HCT116 (cell line): ENCODE measurements around the gene IGSF21. TPM values are rescaled to one million over a fixed set of nuclear protein-coding genes. Genes with fewer than 3 reads are reported as not detected.

Experiments
- ATAC-seq: fragments of 200-7000 bp; cut with Tn5 transposase; 2 replicates; pipeline ENCODE4 v1.9.1; 2020; ENCODE audit warnings: mild to moderate bottlenecking, moderate library complexity
- BruUV-seq: library from RNA; stranded (reverse); fragments of 400-500 nt; replicated peaks from 2 replicates; lab custom pipeline; 2021; lab: Mats Ljungman, UMichigan
- CTCF ChIA-PET: fragments of 300-600 bp; sonication (Branson Sonifier 250); formaldehyde crosslinking; loops from one replicate; lab custom pipeline; 2021; ENCODE audit warnings: antibody characterized with exemption; lab: Charles Lee
- POLR2A ChIA-PET: fragments of 300-600, 350-600 bp; sonication (Branson Sonifier 250); formaldehyde crosslinking; loops from one replicate; lab custom pipeline; 2021; ENCODE audit warnings: antibody characterized with exemption; lab: Charles Lee
- RAD21 ChIA-PET, 2 experiments: fragments of 300-600 bp; sonication (Branson Sonifier 250); formaldehyde crosslinking; loops; one replicate each; lab custom pipeline; 2023; ENCODE audit warnings: low total read pairs in 2 of 2; ENCODE audit not compliant: uncharacterized antibody in 2 of 2, unreplicated experiment in 2 of 2, low non-redundant PET in 1 of 2; lab: Charles Lee
- DNase-seq: peaks from one replicate; pipeline ENCODE4 v3.0.0-alpha.2; 2010; ENCODE audit warnings: low read depth, low spot score
- H2AFZ ChIP-seq: fragments of 200-600 bp; shearing (Covaris generic), sonication (generic); 2 replicates; pipeline ENCODE4 v1.6.1; 2017; ENCODE audit warnings: low read depth, mixed run types, mixed read lengths, antibody characterized with exemption, low read length; ENCODE audit not compliant: poor library complexity, severe bottlenecking
- H3K27ac ChIP-seq: 2 replicates; pipeline ENCODE4 v1.5.1; 2012; ENCODE audit warnings: low read depth, low read length
- H3K27me3 ChIP-seq: fragments of 200-600 bp; sonication (generic); 2 replicates; pipeline ENCODE4 v1.6.1; 2016; ENCODE audit warnings: mixed run types, low read length, mixed read lengths; ENCODE audit not compliant: insufficient read depth
- H3K36me3 ChIP-seq, 2 experiments: fragments of 200-500 bp in 1 of 2; fragments of 200-600 bp in 1 of 2; sonication (Bioruptor generic) in 1 of 2; sonication (generic) in 1 of 2; 2 replicates each; pipeline versions ENCODE4 v1.5.1 to v1.6.1; 2014 to 2016; ENCODE audit warnings: low read length in 2 of 2, inconsistent platforms in 1 of 2, mixed read lengths in 1 of 2, mixed run types in 1 of 2; ENCODE audit not compliant: insufficient read depth in 2 of 2, control insufficient read depth in 1 of 2
- H3K4me1 ChIP-seq, 2 experiments: fragments of 200-600 bp in 1 of 2; sonication (generic) in 1 of 2; 2 replicates each; pipeline versions ENCODE4 v1.5.1 to v1.6.1; 2012 to 2017; ENCODE audit warnings: low read length in 2 of 2, inconsistent platforms in 1 of 2, mild to moderate bottlenecking in 1 of 2, mixed read lengths in 1 of 2, mixed run types in 1 of 2, moderate library complexity in 1 of 2; ENCODE audit not compliant: insufficient read depth in 2 of 2, control insufficient read depth in 1 of 2
- H3K4me2 ChIP-seq: fragments of 200-600 bp; sonication (generic); 2 replicates; pipeline ENCODE4 v1.6.1; 2017; ENCODE audit warnings: mixed run types, low read length, mixed read lengths
- H3K4me3 ChIP-seq, 2 experiments: fragments of 200-600 bp in 1 of 2; sonication (generic) in 1 of 2; replicated peaks in 1 of 2; 2 replicates each; pipeline ENCODE4 v1.5.1; 2011 to 2016; ENCODE audit warnings: low read length in 2 of 2, control low read depth in 1 of 2, low read depth in 1 of 2, mild to moderate bottlenecking in 1 of 2, mixed read lengths in 1 of 2, mixed run types in 1 of 2
- H3K79me2 ChIP-seq: fragments of 200-600 bp; sonication (generic); 2 replicates; pipeline ENCODE4 v1.6.1; 2017; ENCODE audit warnings: mild to moderate bottlenecking, mixed run types, low read length, moderate library complexity, mixed read lengths; ENCODE audit not compliant: insufficient read depth
- H3K9ac ChIP-seq: fragments of 200-600 bp; sonication (generic); 2 replicates; pipeline ENCODE4 v1.6.1; 2016; ENCODE audit warnings: low read length, mixed read lengths
- H3K9me2 ChIP-seq: fragments of 200-600 bp; sonication (generic), shearing (Covaris generic); 2 replicates; pipeline ENCODE4 v1.6.1; 2017; ENCODE audit warnings: mixed run types, mild to moderate bottlenecking, moderate library complexity; ENCODE audit not compliant: insufficient read depth
- H3K9me3 ChIP-seq, 2 experiments: fragments of 200-500 bp in 1 of 2; fragments of 200-600 bp in 1 of 2; sonication (Bioruptor generic) in 1 of 2; sonication (generic) in 1 of 2; 2 replicates each; pipeline ENCODE4 v1.6.1; 2014 to 2017; ENCODE audit warnings: low read length in 2 of 2, mixed read lengths in 2 of 2, inconsistent platforms in 1 of 2, low read depth in 1 of 2, mild to moderate bottlenecking in 1 of 2, mixed run types in 1 of 2, moderate library complexity in 1 of 2; ENCODE audit not compliant: control insufficient read depth in 1 of 2, insufficient read depth in 1 of 2
- H4K20me1 ChIP-seq: fragments of 200-600 bp; sonication (generic), shearing (Covaris generic); 2 replicates; pipeline ENCODE4 v1.6.1; 2017; ENCODE audit warnings: mixed run types, mild to moderate bottlenecking, moderate library complexity; ENCODE audit not compliant: insufficient read depth
- CBX3 ChIP-seq: IDR thresholded peaks from 2 replicates; pipeline ENCODE4 v1.6.1; 2012; ENCODE audit warnings: low read depth
- EGR1 ChIP-seq: IDR thresholded peaks from 2 replicates; pipeline ENCODE4 v1.6.1; 2012; ENCODE audit warnings: low read depth
- EZH2 ChIP-seq: fragments of 200-600 bp; sonication (generic); IDR thresholded peaks from 2 replicates; pipeline ENCODE4 v1.6.1; 2017; ENCODE audit warnings: antibody characterized with exemption, mixed run types
- JUND ChIP-seq: IDR thresholded peaks from 2 replicates; pipeline ENCODE4 v1.6.1; 2012
- POLR2A ChIP-seq: IDR thresholded peaks from 2 replicates; pipeline ENCODE4 v1.7.0; 2011; ENCODE audit warnings: borderline replicate concordance; ENCODE audit not compliant: insufficient read depth, insufficient read length; ENCODE audit errors: extremely low read depth
- POLR2AphosphoS5 ChIP-seq: IDR thresholded peaks from 2 replicates; pipeline ENCODE4 v1.6.1; 2011; ENCODE audit warnings: mild to moderate bottlenecking, low read depth, low read length, moderate library complexity
- SRF ChIP-seq: IDR thresholded peaks from 2 replicates; pipeline ENCODE4 v1.6.1; 2012; ENCODE audit warnings: low read depth
- TCF7L2 ChIP-seq: IDR thresholded peaks from 2 replicates; pipeline ENCODE4 v1.7.0; 2011; ENCODE audit warnings: borderline replicate concordance, inconsistent platforms; ENCODE audit not compliant: insufficient read depth, insufficient read length; ENCODE audit errors: extremely low read depth
- YY1 ChIP-seq: IDR thresholded peaks from 2 replicates; pipeline ENCODE4 v1.6.1; 2011; ENCODE audit warnings: low read length, low read depth, moderate library complexity, mild to moderate bottlenecking; ENCODE audit not compliant: insufficient replicate concordance; ENCODE audit errors: extremely low read depth
- ZFX ChIP-seq: fragments of 450-650 bp; IDR thresholded peaks from 2 replicates; pipeline ENCODE4 v1.6.1; 2017
- ZNF274 ChIP-seq: fragments of 200-500 bp; sonication (Bioruptor generic); IDR thresholded peaks from 2 replicates; pipeline ENCODE4 v1.6.1; 2014; ENCODE audit warnings: mild to moderate bottlenecking, low read depth, low read length, inconsistent platforms
- intact Hi-C: fragments of 100-400 bp; cut with micrococcal nuclease; formaldehyde crosslinking; loops from 2 replicates; pipeline ENCODE4 v1.10.0; 2022
- total RNA-seq: library from RNA; stranded (reverse); gene quantifications from one replicate; pipeline ENCODE4 v1.2.1, GENCODE V29; 2021; ENCODE audit not compliant: unreplicated experiment
- TF ChIP-seq, protein P1 (sequence below): IDR thresholded peaks from 2 replicates; pipeline ENCODE4 v1.6.1; 2012

Gene IGSF21
- total RNA-seq, 1 experiment from 2014 or later = not detected

GRCh38 chr1:18200918-18201317 is 93.3 kb downstream of the IGSF21 start (continued):
- no peak for TF ChIP-seq EZH2
- TF ChIP-seq SRF = no peak
- no peak for TF ChIP-seq CBX3
- TF ChIP-seq, all 23 proteins: peak for 0

DNA sequence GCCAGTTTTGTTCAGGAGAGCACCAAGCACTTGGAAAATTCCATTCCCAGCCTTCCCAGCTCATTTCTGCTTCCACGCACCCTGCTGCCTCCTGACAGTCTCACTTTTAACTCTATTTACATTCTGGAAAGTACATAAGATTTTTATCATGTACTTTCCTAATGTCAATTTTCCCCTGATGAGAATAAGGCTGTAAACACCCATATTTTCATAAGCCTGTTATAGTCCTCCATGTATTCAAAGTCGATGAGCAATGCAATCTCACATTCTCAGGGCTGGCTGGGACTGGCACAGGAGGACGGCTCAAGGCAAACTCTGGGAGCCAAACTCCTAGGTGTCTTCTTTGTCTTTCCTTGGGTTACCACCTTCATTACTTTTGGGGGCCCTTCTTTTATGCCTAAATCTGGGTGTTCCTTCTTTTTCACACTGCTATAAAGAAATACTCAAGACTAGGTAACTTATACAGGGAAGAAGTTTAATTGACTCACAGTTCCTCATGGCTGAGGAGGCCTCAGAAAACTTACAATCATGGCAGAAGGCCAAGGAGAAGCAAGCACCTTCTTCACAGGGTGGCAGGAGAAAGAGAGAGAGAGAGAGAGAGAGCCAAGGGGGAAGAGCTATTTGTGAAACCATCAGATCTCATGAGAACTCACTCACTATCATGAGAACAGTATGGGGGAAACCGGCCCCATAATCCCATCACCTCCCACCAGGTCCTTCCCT is 94.6 kb downstream of the IGSF21 start:
- no peaks in the 10 kb centered on the region for H3K4me1 ChIP-seq
- H3K36me3 ChIP-seq = no peaks in the 10 kb centered on the region
- no peaks in the 10 kb centered on the region for H3K9me2 ChIP-seq
- CTCF ChIA-PET = interaction anchor here (0.8 kb wide), 1 partner anchor 280 kb away, joined by 3 read pairs; no protein-coding TSS in a partner anchor
- H3K9me3 ChIP-seq = no peaks in the 10 kb centered on the region
- no peak for DNase-seq
- TF ChIP-seq TCF7L2 (no peak), JUND (no peak), ZNF274 (no peak), POLR2A (no peak), ZFX (no peak), CBX3 (no peak), EGR1 (no peak), POLR2AphosphoS5 (no peak), YY1 (no peak)
- TF ChIP-seq, protein P1, sequence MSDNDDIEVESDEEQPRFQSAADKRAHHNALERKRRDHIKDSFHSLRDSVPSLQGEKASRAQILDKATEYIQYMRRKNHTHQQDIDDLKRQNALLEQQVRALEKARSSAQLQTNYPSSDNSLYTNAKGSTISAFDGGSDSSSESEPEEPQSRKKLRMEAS = no peak
- TF ChIP-seq, all 23 proteins: peak for 0
- H2AFZ ChIP-seq = no peak overlapping the region
- ChIA-PET POLR2A (no interaction called here), RAD21 (no interaction called here)
- H3K79me2 ChIP-seq = no peaks in the 10 kb centered on the region
- ATAC-seq = no peak
- H3K27ac ChIP-seq = no peak overlapping the region
- BruUV-seq = no TSS peak
- no peak overlapping the region for H3K4me3 ChIP-seq
- H3K9ac ChIP-seq = no peak overlapping the region
- intact Hi-C loops = no loop called here
- H3K27me3 ChIP-seq = peaks cover 84% of the 10 kb centered on the region
- no peaks in the 10 kb centered on the region for H4K20me1 ChIP-seq
- no peak overlapping the region for H3K4me2 ChIP-seq
